H9 (cell line): Measurements from ENCODE around the gene POU6F2. TPM values are rescaled to one million over a fixed set of nuclear protein-coding genes. Genes with fewer than 3 reads are reported as not detected.

ENCODE experiments used
- DNase-seq: peaks from one replicate; pipeline ENCODE4 v3.0.0-alpha.2; 2017
- H2AFZ ChIP-seq: one replicate; pipeline ENCODE4 v1.6.1; 2013; ENCODE audit warnings: mild to moderate bottlenecking, low read length, control low read depth, moderate library complexity
- H2AK5ac ChIP-seq: 2 replicates; pipeline ENCODE4 v1.6.1; 2013; ENCODE audit warnings: low read length, control low read depth, mixed read lengths; ENCODE audit not compliant: insufficient read length
- H2BK120ac ChIP-seq: one replicate; pipeline ENCODE4 v1.6.1; 2013; ENCODE audit warnings: low read depth, mild to moderate bottlenecking, low read length, control low read depth, inconsistent platforms; ENCODE audit not compliant: poor library complexity, severe bottlenecking
- H2BK12ac ChIP-seq: 2 replicates; pipeline ENCODE4 v1.6.1; 2013; ENCODE audit warnings: low read length, control low read depth, mixed read lengths, low read depth; ENCODE audit not compliant: insufficient read length
- H2BK15ac ChIP-seq: 2 replicates; pipeline ENCODE4 v1.6.1; 2013; ENCODE audit warnings: low read depth, low read length, control low read depth
- H2BK20ac ChIP-seq: one replicate; pipeline ENCODE4 v1.6.1; 2013; ENCODE audit warnings: low read depth, mild to moderate bottlenecking, low read length, control low read depth, inconsistent platforms; ENCODE audit not compliant: poor library complexity, severe bottlenecking
- H2BK5ac ChIP-seq: 2 replicates; pipeline ENCODE4 v1.6.1; 2013; ENCODE audit warnings: low read length, control low read depth, mixed read lengths; ENCODE audit not compliant: insufficient read length
- H3K14ac ChIP-seq: 2 replicates; pipeline ENCODE4 v1.6.1; 2013; ENCODE audit warnings: low read length, control low read depth; ENCODE audit not compliant: insufficient read depth
- H3K18ac ChIP-seq: 2 replicates; pipeline ENCODE4 v1.6.1; 2013; ENCODE audit warnings: low read depth, mild to moderate bottlenecking, mixed read lengths, low read length, control low read depth; ENCODE audit not compliant: insufficient read length
- H3K23ac ChIP-seq: 2 replicates; pipeline ENCODE4 v1.6.1; 2013; ENCODE audit warnings: low read length, control low read depth, mixed read lengths, low read depth; ENCODE audit not compliant: insufficient read length
- H3K23me2 ChIP-seq: 2 replicates; pipeline ENCODE4 v1.6.1; 2013; ENCODE audit warnings: low read depth, mild to moderate bottlenecking, mixed read lengths, low read length, control low read depth; ENCODE audit not compliant: insufficient read length, poor library complexity, severe bottlenecking
- H3K27ac ChIP-seq: 2 replicates; pipeline ENCODE4 v1.5.1; 2013; ENCODE audit warnings: low read length, control low read depth, mixed read lengths, low read depth; ENCODE audit not compliant: insufficient read length
- H3K27me3 ChIP-seq: 2 replicates; pipeline ENCODE4 v1.6.1; 2013; ENCODE audit warnings: low read length, control low read depth, inconsistent platforms; ENCODE audit not compliant: insufficient read depth
- H3K4ac ChIP-seq: 2 replicates; pipeline ENCODE4 v1.6.1; 2013; ENCODE audit warnings: low read depth, mild to moderate bottlenecking, control low read depth, inconsistent platforms, low read length, moderate library complexity
- H3K4me1 ChIP-seq: 2 replicates; pipeline ENCODE4 v1.6.1; 2013; ENCODE audit warnings: low read length, control low read depth, inconsistent platforms; ENCODE audit not compliant: insufficient read depth
- H3K4me2 ChIP-seq: 2 replicates; pipeline ENCODE4 v1.6.1; 2013; ENCODE audit warnings: low read length, control low read depth, mixed read lengths; ENCODE audit not compliant: insufficient read length, insufficient read depth
- H3K56ac ChIP-seq: 2 replicates; pipeline ENCODE4 v1.6.1; 2013; ENCODE audit warnings: low read depth, mild to moderate bottlenecking, mixed read lengths, low read length, control low read depth; ENCODE audit not compliant: insufficient read length
- H3K79me1 ChIP-seq: 2 replicates; pipeline ENCODE4 v1.6.1; 2013; ENCODE audit warnings: low read depth, mild to moderate bottlenecking, moderate library complexity, low read length, control low read depth, inconsistent platforms; ENCODE audit not compliant: insufficient read depth, poor library complexity, severe bottlenecking
- H3K79me2 ChIP-seq: 2 replicates; pipeline ENCODE4 v1.6.1; 2013; ENCODE audit warnings: low read length, control low read depth, inconsistent platforms; ENCODE audit not compliant: insufficient read depth
- H3K9ac ChIP-seq: 2 replicates; pipeline ENCODE4 v1.6.1; 2013; ENCODE audit warnings: low read length, control low read depth, mixed read lengths; ENCODE audit not compliant: insufficient read length; ENCODE audit errors: extremely low read depth
- H3K9me3 ChIP-seq: one replicate; pipeline ENCODE4 v1.6.1; 2013; ENCODE audit warnings: low read depth, low read length, inconsistent platforms; ENCODE audit not compliant: control insufficient read depth
- H3T11ph ChIP-seq: one replicate; pipeline ENCODE4 v1.6.1; 2013; ENCODE audit warnings: mild to moderate bottlenecking, low read length, control low read depth, inconsistent platforms
- H4K20me1 ChIP-seq: one replicate; pipeline ENCODE4 v1.6.1; 2013; ENCODE audit not compliant: control insufficient read depth, insufficient read length, insufficient read depth
- H4K5ac ChIP-seq: 2 replicates; pipeline ENCODE4 v1.6.1; 2013; ENCODE audit warnings: low read depth, mild to moderate bottlenecking, mixed read lengths, low read length, control low read depth; ENCODE audit not compliant: insufficient read length
- H4K8ac ChIP-seq: replicated peaks from 2 replicates; pipeline ENCODE4 v1.6.1; 2013; ENCODE audit warnings: low read length, control low read depth, mixed read lengths, low read depth; ENCODE audit not compliant: insufficient read length
- H4K91ac ChIP-seq: 2 replicates; pipeline ENCODE4 v1.6.1; 2013; ENCODE audit warnings: low read depth, mild to moderate bottlenecking, moderate library complexity, mixed read lengths, low read length, control low read depth; ENCODE audit not compliant: insufficient read length
- H3K27ac Mint-ChIP-seq, 3 experiments: 2 replicates in 2 of 3; 3 replicates in 1 of 3; pipeline ENCODE4 v1.8.0; 2020 to 2021; ENCODE audit warnings: mixed read lengths in 3 of 3, mild to moderate bottlenecking in 1 of 3, moderate library complexity in 1 of 3
- H3K27me3 Mint-ChIP-seq: 2 replicates; pipeline ENCODE4 v1.8.0; 2021; ENCODE audit warnings: low read depth, mild to moderate bottlenecking, moderate library complexity, mixed read lengths
- H3K36me3 Mint-ChIP-seq, 3 experiments: 2 replicates in 2 of 3; 3 replicates in 1 of 3; pipeline ENCODE4 v1.8.0; 2020 to 2021; ENCODE audit warnings: low read depth in 3 of 3, mixed read lengths in 3 of 3; ENCODE audit not compliant: insufficient read depth in 1 of 3
- H3K4me1 Mint-ChIP-seq, 2 experiments: 2 replicates each; pipeline ENCODE4 v1.8.0; 2020; ENCODE audit warnings: mixed read lengths in 2 of 2
- H3K4me3 Mint-ChIP-seq, 2 experiments: 2 replicates in 1 of 2; 3 replicates in 1 of 2; pipeline ENCODE4 v1.8.0; 2020 to 2021; ENCODE audit warnings: mild to moderate bottlenecking in 2 of 2, mixed read lengths in 2 of 2, moderate library complexity in 1 of 2
- H3K9me3 Mint-ChIP-seq, 2 experiments: 2 replicates in 1 of 2; 3 replicates in 1 of 2; pipeline ENCODE4 v1.8.0; 2020; ENCODE audit warnings: mild to moderate bottlenecking in 2 of 2, mixed read lengths in 2 of 2, moderate library complexity in 1 of 2
- CTCF ChIP-seq: fragments of 200-600 bp; sonication (generic); conservative IDR thresholded peaks from 3 replicates; pipeline ENCODE4 v1.8.0; 2021; ENCODE audit warnings: antibody characterized with exemption, mild to moderate bottlenecking
- WGBS: extraction: QIAGEN DNeasy Blood & Tissue Kit; methylation state at CpG from one replicate; pipeline ENCODE4 v1.1.7; 2013; ENCODE audit warnings: missing lambda C conversion rate, low lambda C conversion rate, mixed read lengths; ENCODE audit not compliant: insufficient read length; ENCODE audit errors: extremely low coverage; 5-methylcytosine and 5-hydroxymethylcytosine counted together
- total RNA-seq: library from RNA; stranded (reverse); gene quantifications from 2 replicates; pipeline ENCODE4 v1.2.1, GENCODE V29; 2021

The POU6F2 gene
- total RNA-seq, 1 experiment from 2014 or later: 1.9 TPM

- H3K9me3 Mint-ChIP-seq: no peaks in the 10 kb centered on the region
- Histone ChIP-seq H3K9me3 (no peaks in the 10 kb centered on the region), H2BK120ac (no peak overlapping the region), H3K23me2 (no peaks in the 10 kb centered on the region), H3K4me2 (no peak overlapping the region), H3K4me1 (no peaks in the 10 kb centered on the region), H4K8ac (no peak overlapping the region), H3K14ac (no peak overlapping the region), H2BK15ac (no peak overlapping the region), H3K18ac (no peak overlapping the region), H3K23ac (no peak overlapping the region), H4K20me1 (no peaks in the 10 kb centered on the region), H3K56ac (no peak overlapping the region), H2AK5ac (no peak overlapping the region), H2BK12ac (no peak overlapping the region), H4K5ac (no peak overlapping the region), H3K79me2 (no peaks in the 10 kb centered on the region), H3T11ph (no peak overlapping the region), H3K27ac (no peak overlapping the region), H4K91ac (no peak overlapping the region), H3K9ac (no peak overlapping the region), H2AFZ (no peak overlapping the region), H2BK20ac (no peak overlapping the region), H3K4ac (no peak overlapping the region), H2BK5ac (no peak overlapping the region), H3K27me3 (no peaks in the 10 kb centered on the region), H3K79me1 (no peaks in the 10 kb centered on the region)
- no peak for DNase-seq
- TF ChIP-seq CTCF: no peak
- H3K4me1 Mint-ChIP-seq: peaks cover 6% of the 10 kb centered on the region in 2 experiments
- H3K36me3 Mint-ChIP-seq: no peaks in the 10 kb centered on the region
- no CpG with 5 or more reads among the region's 7 CpGs for whole genome bisulfite sequencing
- no peak overlapping the region for H3K4me3 Mint-ChIP-seq
- H3K27ac Mint-ChIP-seq: no peak overlapping the region
- no peaks in the 10 kb centered on the region for H3K27me3 Mint-ChIP-seq
Observed at GRCh38 chr7:39468808-39469374, 491.2 kb downstream of the POU6F2 start.
